GM12878 (cell line): ENCODE data around the gene SYDE2. TPM values are rescaled to one million over a fixed set of nuclear protein-coding genes. Genes with fewer than 3 reads are reported as not detected.
A peak's percentile ranks its signal among the peaks of the same experiment; 100 is the strongest.

Experiments
- ATAC-seq: fragments of 200-7000 bp; cut with Tn5 transposase; 3 replicates; pipeline ENCODE4 v1.9.1; 2020; ENCODE audit warnings: mild to moderate bottlenecking, moderate library complexity
- BruUV-seq: library from RNA; stranded (reverse); fragments of 400-500 nt; replicated peaks from 2 replicates; lab custom pipeline; 2021; lab: Mats Ljungman, UMichigan
- CTCF ChIA-PET: fragments of 300-600 bp; sonication (Branson Sonifier 250); formaldehyde crosslinking; extraction: SDS; loops from one replicate; lab custom pipeline; 2021; ENCODE audit warnings: inconsistent platforms; lab: Yijun Ruan, JAX
- POLR2A ChIA-PET: fragments of 350-600 bp; formaldehyde crosslinking; extraction: SDS; loops from one replicate; lab custom pipeline; 2021; ENCODE audit warnings: inconsistent platforms; lab: Charles Lee
- RAD21 ChIA-PET: fragments of 300-600 bp; sonication (Branson Sonifier 250); formaldehyde crosslinking; loops from one replicate; lab custom pipeline; 2023; ENCODE audit warnings: antibody characterized with exemption; ENCODE audit not compliant: unreplicated experiment; lab: Charles Lee
- SMC1A ChIA-PET: fragments of 300-600 bp; sonication (Branson Sonifier 250); formaldehyde crosslinking; loops from one replicate; lab custom pipeline; 2023; ENCODE audit not compliant: unreplicated experiment, uncharacterized antibody; lab: Charles Lee
- DNase-seq: peaks from one replicate; pipeline ENCODE4 v3.0.0-alpha.2; 2011; ENCODE audit warnings: low read depth, low spot score
- FAIRE-seq: peaks from 3 replicates; lab custom pipeline; 2011; peaks lifted over from hg19 to GRCh38; lab: Jason Lieb, UNC
- H2AFZ ChIP-seq: 2 replicates; pipeline ENCODE4 v1.6.0; 2011; ENCODE audit warnings: low read depth, low read length, control low read depth; ENCODE audit not compliant: control insufficient read depth
- H3K27ac ChIP-seq: 2 replicates; pipeline ENCODE4 v1.5.1; 2011; ENCODE audit warnings: control low read depth; ENCODE audit not compliant: control insufficient read depth, insufficient read depth
- H3K27me3 ChIP-seq, 2 experiments: replicated peaks in 1 of 2; 2 replicates each; pipeline versions ENCODE4 v1.6.0 to v1.6.1; 2011; ENCODE audit warnings: low read length in 1 of 2; ENCODE audit not compliant: control insufficient read depth in 2 of 2, insufficient read depth in 2 of 2
- H3K36me3 ChIP-seq, 2 experiments: 2 replicates each; pipeline ENCODE4 v1.5.1; 2011; ENCODE audit warnings: low read length in 1 of 2; ENCODE audit not compliant: control insufficient read depth in 2 of 2, insufficient read depth in 2 of 2
- H3K4me1 ChIP-seq: 2 replicates; pipeline ENCODE4 v1.6.1; 2011; ENCODE audit warnings: mild to moderate bottlenecking, low read length, moderate library complexity, mixed read lengths; ENCODE audit not compliant: control insufficient read depth, insufficient read depth
- H3K4me2 ChIP-seq: 2 replicates; pipeline ENCODE4 v1.6.0; 2011; ENCODE audit warnings: control low read depth; ENCODE audit not compliant: control insufficient read depth, insufficient read depth
- H3K4me3 ChIP-seq: fragments of 200-600 bp; sonication (generic); 2 replicates; pipeline ENCODE4 v1.5.1; 2016
- H3K79me2 ChIP-seq: 2 replicates; pipeline ENCODE4 v1.6.0; 2011; ENCODE audit warnings: low read length; ENCODE audit not compliant: control insufficient read depth, insufficient read depth
- H3K9ac ChIP-seq: 2 replicates; pipeline ENCODE4 v1.8.0; 2011; ENCODE audit warnings: low read length, control low read depth, mixed read lengths; ENCODE audit not compliant: control insufficient read depth, insufficient read depth
- H3K9me3 ChIP-seq: replicated peaks from 3 replicates; pipeline ENCODE4 v1.5.1; 2011; ENCODE audit warnings: mild to moderate bottlenecking, low read length; ENCODE audit not compliant: control insufficient read depth, insufficient read depth
- H4K20me1 ChIP-seq: 2 replicates; pipeline ENCODE4 v1.6.0; 2011; ENCODE audit not compliant: control insufficient read depth, insufficient read depth
- BCLAF1 ChIP-seq: fragments of 450-650 bp; IDR thresholded peaks from 2 replicates; pipeline ENCODE4 v1.6.1; 2017; ENCODE audit warnings: antibody characterized with exemption, mild to moderate bottlenecking, moderate library complexity
- CTCF ChIP-seq, 3 experiments: IDR thresholded peaks in 2 of 3; conservative IDR thresholded peaks in 1 of 3; 2 replicates each; pipeline ENCODE4 v1.5.1; 2011; ENCODE audit warnings: low read depth in 3 of 3, low read length in 3 of 3, mild to moderate bottlenecking in 3 of 3, control low read depth in 2 of 3, moderate library complexity in 2 of 3, inconsistent platforms in 1 of 3, mixed read lengths in 1 of 3; ENCODE audit not compliant: control insufficient read depth in 2 of 3, insufficient read depth in 1 of 3; ENCODE audit errors: extremely low read depth in 1 of 3
- DPF2 ChIP-seq: fragments of 450-650 bp; IDR thresholded peaks from 2 replicates; pipeline ENCODE4 v1.6.1; 2017; ENCODE audit warnings: mild to moderate bottlenecking
- EED ChIP-seq: sonication (generic); IDR thresholded peaks from 2 replicates; pipeline ENCODE4 v1.6.1; 2016; ENCODE audit warnings: antibody characterized with exemption, low read depth
- EP300 ChIP-seq, 2 experiments: fragments of 150-350 bp in 1 of 2; IDR thresholded peaks; 2 replicates each; pipeline ENCODE4 v1.6.1; 2011 to 2012; ENCODE audit warnings: low read depth in 2 of 2, low read length in 2 of 2, borderline replicate concordance in 1 of 2, improper control_type of control experiment in 1 of 2, inconsistent platforms in 1 of 2; ENCODE audit not compliant: control insufficient read depth in 1 of 2
- HDAC2 ChIP-seq: fragments of 200-600 bp; sonication (generic); IDR thresholded peaks from 2 replicates; pipeline ENCODE4 v1.6.1; 2017
- MTA2 ChIP-seq: fragments of 450-650 bp; IDR thresholded peaks from 2 replicates; pipeline ENCODE4 v1.6.1; 2016; ENCODE audit warnings: low read depth, mild to moderate bottlenecking, moderate library complexity
- NBN ChIP-seq: fragments of 450-650 bp; IDR thresholded peaks from 2 replicates; pipeline ENCODE4 v1.6.1; 2016
- REST ChIP-seq: IDR thresholded peaks from 2 replicates; pipeline ENCODE4 v1.6.1; 2012; ENCODE audit warnings: mild to moderate bottlenecking, low read depth, low read length
- SIX5 ChIP-seq: IDR thresholded peaks from 2 replicates; pipeline ENCODE4 v1.6.1; 2011; ENCODE audit warnings: mild to moderate bottlenecking, low read depth, low read length, moderate library complexity; ENCODE audit not compliant: severe bottlenecking
- SREBF2 ChIP-seq: IDR thresholded peaks from 2 replicates; pipeline ENCODE4 v1.6.1; 2012; ENCODE audit warnings: mild to moderate bottlenecking, low read length
- WGBS: methylation state at CpG from one replicate; pipeline ENCODE4 v1.1.6; 2016; ENCODE audit warnings: low lambda C conversion rate; ENCODE audit not compliant: insufficient replicate concordance, insufficient coverage; ENCODE audit errors: missing lambda C conversion rate; 5-methylcytosine and 5-hydroxymethylcytosine counted together
- in situ Hi-C: fragments of 300-500 bp; cut with MboI; formaldehyde crosslinking; loops from 9 replicates; pipeline ENCODE4 v1.14.3; 2018; ENCODE audit warnings: mixed read lengths
- intact Hi-C: fragments of 100-400 bp; cut with micrococcal nuclease; formaldehyde crosslinking; loops from one replicate; pipeline ENCODE4 v1.14.2; 2022; ENCODE audit not compliant: unreplicated experiment
- polyA plus RNA-seq, 11 experiments: library from polyadenylated mRNA; depleted of rRNA in 4 of 11; unstranded in 6 of 11; stranded (reverse) in 5 of 11; fragments of >200 nt; fragmentation: Nextera tagmentation in 4 of 11; fragmentation: Illumina TruSeq in 1 of 11; extraction: Ambion mirVana in 4 of 11; extraction: Trizol in 1 of 11; gene quantifications; 1 replicate in 1 of 11; 2 replicates in 10 of 11; pipeline versions ENCODE4 v1.2.1 to v1.2.3, GENCODE V29; 2011 to 2016; ENCODE audit warnings: inconsistent platforms in 2 of 11, missing spikeins in 2 of 11, low read depth in 1 of 11
- total RNA-seq, 4 experiments: library from RNA; depleted of rRNA in 3 of 4; stranded (reverse); fragments of >200 nt in 3 of 4; fragmentation: Illumina TruSeq in 1 of 4; extraction: Trizol in 1 of 4; gene quantifications; 2 replicates each; pipeline versions ENCODE4 v1.2.1 to v1.2.3, GENCODE V29; 2013 to 2021

The SYDE2 gene
- total and polyA plus RNA-seq, 10 of the 15 experiments (the other 5 are each of a cell fraction or from before 2014, with no cell fraction given): 0.37 to 4.1 (median 1.8) TPM; not detected in 1

GRCh38 chr1:85230305-85230977 is 29.6 kb upstream of the SYDE2 start (continued):
- peak; percentile 4 to 38 (median 29); a peak in 2 of 6 replicates for TF ChIP-seq CTCF (IDR thresholded peaks at IDR 0.05 in 2 of 3, conservative IDR thresholded peaks at IDR 0.05 in 1 of 3; ENCODE audit: control insufficient read depth in 2 of 3, extremely low read depth in 1 of 3, insufficient read depth in 1 of 3, low read depth in 3 of 3, low read length in 3 of 3)
- TF ChIP-seq MTA2: no peak
- TF ChIP-seq, all 136 proteins: peak for 2

- in situ Hi-C loops: no loop called here
- no peak overlapping the region for H2AFZ ChIP-seq
- WGBS: 75% methylated on average over 6 of the region's 6 CpGs
Observed at GRCh38 chr1:85229574-85230097, 28.8 kb upstream of the SYDE2 start.

More at GRCh38 chr1:85229574-85230097, 28.8 kb upstream of the SYDE2 start:
- Histone ChIP-seq H3K9ac (no peak overlapping the region), H3K27me3 (no peaks in the 10 kb centered on the region; a peak in 1 of 4 replicates), H4K20me1 (no peaks in the 10 kb centered on the region), H3K4me1 (no peaks in the 10 kb centered on the region), H3K36me3 (no peaks in the 10 kb centered on the region), H3K4me3 (no peak overlapping the region), H3K27ac (no peak overlapping the region), H3K9me3 (no peaks in the 10 kb centered on the region), H3K4me2 (no peak overlapping the region), H3K79me2 (no peaks in the 10 kb centered on the region)
- ChIA-PET RAD21 (no interaction called here), CTCF (interaction anchor here (1.4 to 4.1 kb wide), 4 partner anchors 11 to 122 kb away, joined by 5 to 17 read pairs (median 6); partner anchors contain the start of gene C1orf52), SMC1A (interaction anchor here (1.4 kb wide), 1 partner anchor 8 kb away, joined by 3 read pairs; no protein-coding TSS in a partner anchor), POLR2A (no interaction called here)
- DNase-seq (no peak), FAIRE-seq (no peak), ATAC-seq (peak; percentile 44)
- intact Hi-C loops: no loop called here
- no TSS peak for BruUV-seq
- TF ChIP-seq EP300 (IDR thresholded peaks at IDR 0.05; ENCODE audit: borderline replicate concordance in 1 of 2, control insufficient read depth in 1 of 2, low read depth in 2 of 2, low read length in 2 of 2) (no peak), HDAC2 (no peak), REST (no peak), DPF2 (no peak), EED (no peak), BCLAF1 (no peak), NBN (no peak), SIX5 (no peak), SREBF2 (no peak)
